ENCODE measurements around the gene ZNF662. TPM values are rescaled to one million over a fixed set of nuclear protein-coding genes. Genes with fewer than 3 reads are reported as not detected.

Gene ZNF662
- total and polyA plus RNA-seq, 2 experiments from 2014 or later = 0.07 TPM; not detected in 1

DNA sequence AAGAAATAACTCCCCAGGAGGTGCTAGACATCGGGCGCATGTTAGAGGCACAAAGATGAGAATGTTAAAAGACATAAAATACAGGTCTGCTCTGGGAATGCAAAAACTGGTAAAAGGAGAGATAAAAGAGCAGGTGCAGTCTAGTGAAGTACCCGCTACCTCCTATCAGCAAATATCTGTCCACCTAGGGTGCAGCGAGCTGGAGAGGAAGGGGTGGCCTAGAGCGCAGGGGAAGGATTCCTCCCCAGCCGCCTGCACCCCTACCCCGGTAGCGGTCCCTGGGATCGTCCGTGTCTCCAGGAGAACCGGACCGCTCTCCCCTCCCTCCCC is 237 bp upstream of the ZNF662 start:
- Histone ChIP-seq H3K4me1 (ENCODE audit: insufficient read depth) (no peaks in the 10 kb centered on the region), H3K4me3 (no peak overlapping the region), H3K27ac (no peak overlapping the region), H2AFZ (no peak overlapping the region), H3K9me3 (ENCODE audit: low read depth) (no peaks in the 10 kb centered on the region), H3K36me3 (replicated peaks; ENCODE audit: insufficient read depth, low read depth) (no peaks in the 10 kb centered on the region), H3K79me2 (no peaks in the 10 kb centered on the region), H3K4me2 (no peak overlapping the region), H3K9me2 (replicated peaks; ENCODE audit: insufficient read depth) (no peaks in the 10 kb centered on the region), H3K27me3 (no peaks in the 10 kb centered on the region), H4K20me1 (ENCODE audit: insufficient read depth, poor library complexity, severe bottlenecking) (no peaks in the 10 kb centered on the region)
- TF ChIP-seq EZH2 (IDR thresholded peaks at IDR 0.05; ENCODE audit: borderline replicate concordance) (no peak), EZH2phosphoT487 (IDR thresholded peaks at IDR 0.05; ENCODE audit: low read depth, severe bottlenecking, unreplicated experiment) (no peak)
- TF ChIP-seq, protein P1, sequence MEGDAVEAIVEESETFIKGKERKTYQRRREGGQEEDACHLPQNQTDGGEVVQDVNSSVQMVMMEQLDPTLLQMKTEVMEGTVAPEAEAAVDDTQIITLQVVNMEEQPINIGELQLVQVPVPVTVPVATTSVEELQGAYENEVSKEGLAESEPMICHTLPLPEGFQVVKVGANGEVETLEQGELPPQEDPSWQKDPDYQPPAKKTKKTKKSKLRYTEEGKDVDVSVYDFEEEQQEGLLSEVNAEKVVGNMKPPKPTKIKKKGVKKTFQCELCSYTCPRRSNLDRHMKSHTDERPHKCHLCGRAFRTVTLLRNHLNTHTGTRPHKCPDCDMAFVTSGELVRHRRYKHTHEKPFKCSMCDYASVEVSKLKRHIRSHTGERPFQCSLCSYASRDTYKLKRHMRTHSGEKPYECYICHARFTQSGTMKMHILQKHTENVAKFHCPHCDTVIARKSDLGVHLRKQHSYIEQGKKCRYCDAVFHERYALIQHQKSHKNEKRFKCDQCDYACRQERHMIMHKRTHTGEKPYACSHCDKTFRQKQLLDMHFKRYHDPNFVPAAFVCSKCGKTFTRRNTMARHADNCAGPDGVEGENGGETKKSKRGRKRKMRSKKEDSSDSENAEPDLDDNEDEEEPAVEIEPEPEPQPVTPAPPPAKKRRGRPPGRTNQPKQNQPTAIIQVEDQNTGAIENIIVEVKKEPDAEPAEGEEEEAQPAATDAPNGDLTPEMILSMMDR (IDR thresholded peaks at IDR 0.05; ENCODE audit: poor library complexity) = no peak
- WGBS (ENCODE audit: low lambda C conversion rate, missing lambda C conversion rate) = 95% methylated on average over 12 of the region's 12 CpGs
- no peak for DNase-seq (ENCODE audit: low spot score)

DNA sequence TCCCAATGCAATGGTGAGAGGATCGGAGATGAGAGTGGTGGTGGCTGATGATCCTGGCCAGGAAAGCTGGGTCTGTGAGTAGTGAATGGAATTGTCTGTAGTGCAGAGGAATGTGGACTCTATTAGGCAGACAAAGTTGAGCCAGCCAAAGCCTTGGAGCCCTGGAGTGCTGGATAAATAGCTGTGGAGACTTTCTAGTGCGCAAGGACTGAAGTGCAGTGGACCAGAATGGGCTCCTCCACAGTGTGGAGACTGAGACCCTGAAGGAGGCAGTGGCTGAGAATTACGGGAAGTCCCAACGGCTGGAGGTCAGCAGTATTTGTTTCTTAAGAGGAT is 874 bp downstream of the ZNF662 start:
- H3K4me1 ChIP-seq (ENCODE audit: insufficient read depth) = no peaks in the 10 kb centered on the region
- H4K20me1 ChIP-seq (ENCODE audit: insufficient read depth, poor library complexity, severe bottlenecking) = no peaks in the 10 kb centered on the region
- no peaks in the 10 kb centered on the region for H3K27me3 ChIP-seq
- H3K9me3 ChIP-seq (ENCODE audit: low read depth) = no peaks in the 10 kb centered on the region
- no peak for DNase-seq (ENCODE audit: low spot score)
- H3K79me2 ChIP-seq = no peaks in the 10 kb centered on the region
- H3K4me2 ChIP-seq = no peak overlapping the region
- no peak overlapping the region for H3K27ac ChIP-seq
- no peak overlapping the region for H2AFZ ChIP-seq
- WGBS (ENCODE audit: low lambda C conversion rate, missing lambda C conversion rate) = 79% methylated on average over 4 of the region's 4 CpGs
- no peak overlapping the region for H3K4me3 ChIP-seq
- no peaks in the 10 kb centered on the region for H3K9me2 ChIP-seq (replicated peaks; ENCODE audit: insufficient read depth)
- no peaks in the 10 kb centered on the region for H3K36me3 ChIP-seq (replicated peaks; ENCODE audit: insufficient read depth, low read depth)
- TF ChIP-seq EZH2phosphoT487 (IDR thresholded peaks at IDR 0.05; ENCODE audit: low read depth, severe bottlenecking, unreplicated experiment) = no peak
- TF ChIP-seq, protein P1 (IDR thresholded peaks at IDR 0.05; ENCODE audit: poor library complexity) = no peak
- no peak for TF ChIP-seq EZH2 (IDR thresholded peaks at IDR 0.05; ENCODE audit: borderline replicate concordance)

DNA sequence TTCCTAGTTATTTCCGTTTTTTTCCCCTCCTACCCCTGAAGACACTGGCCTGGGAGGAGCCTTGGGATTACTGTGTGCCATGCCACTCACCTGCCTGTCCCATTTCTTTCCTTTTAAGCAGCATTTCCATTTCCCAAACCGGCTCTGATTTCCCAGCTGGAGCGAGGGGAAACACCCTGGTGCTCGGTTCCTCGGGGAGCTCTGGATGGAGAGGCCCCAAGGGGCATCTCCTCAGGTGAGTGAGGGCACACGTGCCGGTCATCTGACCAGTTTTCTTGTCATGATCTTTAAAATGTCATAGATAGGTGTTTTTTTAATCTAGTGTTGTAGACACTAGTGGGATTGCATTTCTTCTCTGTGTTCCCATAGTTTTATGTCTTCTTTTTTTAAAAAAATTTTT is 2.7 kb downstream of the ZNF662 start:
- H3K4me2 ChIP-seq = no peak overlapping the region
- H3K4me3 ChIP-seq = no peak overlapping the region
- no peak overlapping the region for H3K27ac ChIP-seq
- TF ChIP-seq, protein P1 (IDR thresholded peaks at IDR 0.05; ENCODE audit: poor library complexity) = no peak
- TF ChIP-seq EZH2 (IDR thresholded peaks at IDR 0.05; ENCODE audit: borderline replicate concordance) = no peak
- TF ChIP-seq EZH2phosphoT487 (IDR thresholded peaks at IDR 0.05; ENCODE audit: low read depth, severe bottlenecking, unreplicated experiment) = no peak
- H3K9me2 ChIP-seq (replicated peaks; ENCODE audit: insufficient read depth) = no peaks in the 10 kb centered on the region
- WGBS (ENCODE audit: low lambda C conversion rate, missing lambda C conversion rate) = 82% methylated on average over 7 of the region's 7 CpGs
- H3K4me1 ChIP-seq (ENCODE audit: insufficient read depth) = no peaks in the 10 kb centered on the region
- no peaks in the 10 kb centered on the region for H3K79me2 ChIP-seq
- no peaks in the 10 kb centered on the region for H3K9me3 ChIP-seq (ENCODE audit: low read depth)
- no peak for DNase-seq (ENCODE audit: low spot score)
- H2AFZ ChIP-seq = no peak overlapping the region
- H3K27me3 ChIP-seq = no peaks in the 10 kb centered on the region
- H4K20me1 ChIP-seq (ENCODE audit: insufficient read depth, poor library complexity, severe bottlenecking) = no peaks in the 10 kb centered on the region
- no peaks in the 10 kb centered on the region for H3K36me3 ChIP-seq (replicated peaks; ENCODE audit: insufficient read depth, low read depth)

DNA sequence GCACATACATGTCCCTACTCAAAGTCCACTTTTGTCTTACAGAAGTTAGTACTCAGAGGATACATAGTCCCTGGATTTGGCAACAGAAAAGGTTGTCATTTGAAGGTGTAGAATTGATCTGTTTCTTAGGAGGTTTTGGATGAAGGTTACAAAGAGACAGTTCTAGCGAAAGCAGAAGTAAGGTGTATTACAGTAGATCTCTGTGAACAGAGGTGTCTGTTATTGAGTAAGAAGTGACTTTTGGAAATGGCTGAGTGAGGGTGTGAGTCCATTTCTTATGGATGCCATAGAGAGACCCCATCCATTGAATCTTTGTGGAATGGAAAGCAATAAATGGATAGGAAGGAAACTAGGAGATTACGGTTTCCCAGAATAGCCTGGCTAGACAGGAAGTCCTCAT is 5.6 kb downstream of the ZNF662 start:
- Histone ChIP-seq H3K9me2 (replicated peaks; ENCODE audit: insufficient read depth) (no peaks in the 10 kb centered on the region), H3K4me3 (no peak overlapping the region), H3K27me3 (no peaks in the 10 kb centered on the region), H3K4me2 (no peak overlapping the region), H3K36me3 (replicated peaks; ENCODE audit: insufficient read depth, low read depth) (no peaks in the 10 kb centered on the region), H3K79me2 (no peaks in the 10 kb centered on the region), H3K27ac (no peak overlapping the region), H3K9me3 (ENCODE audit: low read depth) (peaks cover 3% of the 10 kb centered on the region), H2AFZ (no peak overlapping the region), H4K20me1 (ENCODE audit: insufficient read depth, poor library complexity, severe bottlenecking) (no peaks in the 10 kb centered on the region), H3K4me1 (ENCODE audit: insufficient read depth) (no peaks in the 10 kb centered on the region)
- no peak for DNase-seq (ENCODE audit: low spot score)
- 100% methylated on average over 2 of the region's 2 CpGs for WGBS (ENCODE audit: low lambda C conversion rate, missing lambda C conversion rate)
- no peak for TF ChIP-seq EZH2phosphoT487 (IDR thresholded peaks at IDR 0.05; ENCODE audit: low read depth, severe bottlenecking, unreplicated experiment)
- TF ChIP-seq, protein P1 (IDR thresholded peaks at IDR 0.05; ENCODE audit: poor library complexity) = no peak
- no peak for TF ChIP-seq EZH2 (IDR thresholded peaks at IDR 0.05; ENCODE audit: borderline replicate concordance)
